ENCODE results near the gene PAM16.

The PAM16 gene

GRCh38 chr16:4330277-4330874 lies 20.7 kb downstream of the PAM16 start:
- H3K4me3 Mint-ChIP-seq, result no peak overlapping the region
- H3K27ac Mint-ChIP-seq, result no peak overlapping the region
- no peaks in the 10 kb centered on the region for H3K27me3 Mint-ChIP-seq
- H3K4me1 Mint-ChIP-seq (ENCODE audit: low read depth), result peaks cover 7% of the 10 kb centered on the region
- DNase-seq, result peak; percentile 80
- no peaks in the 10 kb centered on the region for H3K9me3 Mint-ChIP-seq
- H3K36me3 Mint-ChIP-seq (ENCODE audit: low read depth), result no peaks in the 10 kb centered on the region

GRCh38 chr16:4328782-4329775 lies 22.0 kb downstream of the PAM16 start:
- Mint-ChIP-seq H3K27me3 (no peaks in the 10 kb centered on the region), H3K9me3 (no peaks in the 10 kb centered on the region), H3K4me3 (no peak overlapping the region), H3K36me3 (ENCODE audit: low read depth) (no peaks in the 10 kb centered on the region), H3K27ac (no peak overlapping the region), H3K4me1 (ENCODE audit: low read depth) (peaks cover 7% of the 10 kb centered on the region)
- DNase-seq, result no peak

- DNase-seq, result peak; percentile 65
- H3K4me3 Mint-ChIP-seq, result peak overlapping the region; percentile 36
- H3K9me3 Mint-ChIP-seq, result no peaks in the 10 kb centered on the region
- H3K4me1 Mint-ChIP-seq (ENCODE audit: low read depth), result peaks cover 7% of the 10 kb centered on the region
- H3K27me3 Mint-ChIP-seq, result no peaks in the 10 kb centered on the region
- H3K27ac Mint-ChIP-seq, result no peak overlapping the region
- no peaks in the 10 kb centered on the region for H3K36me3 Mint-ChIP-seq (ENCODE audit: low read depth)
These were observed 22.9 kb downstream of the PAM16 start for GRCh38 chr16:4328046-4328781.

- no peaks in the 10 kb centered on the region for H3K36me3 Mint-ChIP-seq (ENCODE audit: low read depth)
- no peak for DNase-seq
- H3K4me1 Mint-ChIP-seq (ENCODE audit: low read depth), result peaks cover 7% of the 10 kb centered on the region
- no peak overlapping the region for H3K27ac Mint-ChIP-seq
- no peak overlapping the region for H3K4me3 Mint-ChIP-seq
- no peaks in the 10 kb centered on the region for H3K27me3 Mint-ChIP-seq
- H3K9me3 Mint-ChIP-seq, result no peaks in the 10 kb centered on the region
These were observed 23.6 kb downstream of the PAM16 start for GRCh38 chr16:4327386-4328045.

- no peaks in the 10 kb centered on the region for H3K9me3 Mint-ChIP-seq
- no peak for DNase-seq
- H3K27ac Mint-ChIP-seq, result no peak overlapping the region
- H3K4me1 Mint-ChIP-seq (ENCODE audit: low read depth), result peaks cover 7% of the 10 kb centered on the region
- no peaks in the 10 kb centered on the region for H3K36me3 Mint-ChIP-seq (ENCODE audit: low read depth)
- H3K4me3 Mint-ChIP-seq, result no peak overlapping the region
- H3K27me3 Mint-ChIP-seq, result no peaks in the 10 kb centered on the region
These were observed 25.8 kb downstream of the PAM16 start for GRCh38 chr16:4325253-4325758.

GRCh38 chr16:4324492-4325252 lies 26.4 kb downstream of the PAM16 start:
- H3K4me3 Mint-ChIP-seq, result no peak overlapping the region
- no peak overlapping the region for H3K27ac Mint-ChIP-seq
- H3K36me3 Mint-ChIP-seq (ENCODE audit: low read depth), result no peaks in the 10 kb centered on the region
- no peaks in the 10 kb centered on the region for H3K27me3 Mint-ChIP-seq
- no peaks in the 10 kb centered on the region for H3K9me3 Mint-ChIP-seq
- peaks cover 7% of the 10 kb centered on the region for H3K4me1 Mint-ChIP-seq (ENCODE audit: low read depth)
- no peak for DNase-seq

- no peak overlapping the region for H3K27ac Mint-ChIP-seq
- no peak for DNase-seq
These were observed 27.2 kb downstream of the PAM16 start for GRCh38 chr16:4323845-4324488.

GRCh38 chr16:4323071-4323844 lies 27.9 kb downstream of the PAM16 start:
- H3K4me1 Mint-ChIP-seq (ENCODE audit: low read depth), result peaks cover 10% of the 10 kb centered on the region
- H3K27me3 Mint-ChIP-seq, result no peaks in the 10 kb centered on the region
- no peak overlapping the region for H3K4me3 Mint-ChIP-seq
- no peaks in the 10 kb centered on the region for H3K36me3 Mint-ChIP-seq (ENCODE audit: low read depth)
- H3K27ac Mint-ChIP-seq, result no peak overlapping the region
- no peak for DNase-seq
- no peaks in the 10 kb centered on the region for H3K9me3 Mint-ChIP-seq

More at GRCh38 chr16:4323845-4324488, 27.2 kb downstream of the PAM16 start:
- H3K36me3 Mint-ChIP-seq (ENCODE audit: low read depth), result no peaks in the 10 kb centered on the region
- H3K4me1 Mint-ChIP-seq (ENCODE audit: low read depth), result peaks cover 10% of the 10 kb centered on the region
- no peak overlapping the region for H3K4me3 Mint-ChIP-seq
- H3K9me3 Mint-ChIP-seq, result no peaks in the 10 kb centered on the region
- H3K27me3 Mint-ChIP-seq, result no peaks in the 10 kb centered on the region

GRCh38 chr16:4322121-4323052 lies 28.7 kb downstream of the PAM16 start:
- H3K4me1 Mint-ChIP-seq (ENCODE audit: low read depth), result peaks cover 7% of the 10 kb centered on the region
- no peak for DNase-seq
- H3K4me3 Mint-ChIP-seq, result no peak overlapping the region
- H3K36me3 Mint-ChIP-seq (ENCODE audit: low read depth), result no peaks in the 10 kb centered on the region
- H3K27me3 Mint-ChIP-seq, result peaks cover 3% of the 10 kb centered on the region
- H3K9me3 Mint-ChIP-seq, result no peaks in the 10 kb centered on the region
- no peak overlapping the region for H3K27ac Mint-ChIP-seq

- Mint-ChIP-seq H3K9me3 (no peaks in the 10 kb centered on the region), H3K27me3 (peaks cover 3% of the 10 kb centered on the region), H3K4me1 (ENCODE audit: low read depth) (peaks cover 7% of the 10 kb centered on the region), H3K4me3 (no peak overlapping the region), H3K36me3 (ENCODE audit: low read depth) (no peaks in the 10 kb centered on the region), H3K27ac (no peak overlapping the region)
- no peak for DNase-seq
These were observed 29.6 kb downstream of the PAM16 start for GRCh38 chr16:4321286-4322120.

- Mint-ChIP-seq H3K4me1 (ENCODE audit: low read depth) (peaks cover 7% of the 10 kb centered on the region), H3K36me3 (ENCODE audit: low read depth) (no peaks in the 10 kb centered on the region), H3K27me3 (peaks cover 3% of the 10 kb centered on the region), H3K27ac (no peak overlapping the region), H3K9me3 (no peaks in the 10 kb centered on the region), H3K4me3 (no peak overlapping the region)
- no peak for DNase-seq
These were observed 30.5 kb downstream of the PAM16 start for GRCh38 chr16:4320571-4321137.

All from activated T-cell treated with anti-CD3 and anti-CD28 coated beads, Interleukin-2, amount 50 U/mL, for 24 hours (primary cell).